ENCODE results near the gene ST6GAL1. TPM values are rescaled to one million over a fixed set of nuclear protein-coding genes. Genes with fewer than 3 reads are reported as not detected.

The ST6GAL1 gene
- total RNA-seq, 4 donors from 2014 or later = 74.8 to 189 (median 113) TPM

GRCh38 chr3:186983659-186984058 is 53.3 kb downstream of the ST6GAL1 start:
- Histone ChIP-seq H3K4me1 (peaks cover 26 to 42% of the 10 kb centered on the region in 2 donors), H3K27ac (peak overlapping the region in 2 of 3 donors; percentile 22 to 34), H3K36me3 (no peaks in the 10 kb centered on the region), H3K9me3 (no peaks in the 10 kb centered on the region), H3K27me3 (no peaks in the 10 kb centered on the region), H3K4me3 (replicated peaks in 1 of 3) (no peak overlapping the region)
- no peak for DNase-seq
- WGBS, 2 donors = 67 to 83% methylated on average over 4 of the region's 4 CpGs
- intact Hi-C loops (cut with DNase I) = no loop called here
- TF ChIP-seq POLR2A (IDR thresholded peaks at IDR 0.05) = no peak
- TF ChIP-seq CTCF (IDR thresholded peaks at IDR 0.05) = no peak

GRCh38 chr3:186984064-186984463 is 53.7 kb downstream of the ST6GAL1 start:
- no peaks in the 10 kb centered on the region for H3K36me3 ChIP-seq
- no peaks in the 10 kb centered on the region for H3K27me3 ChIP-seq
- intact Hi-C loops (cut with DNase I) = no loop called here
- TF ChIP-seq POLR2A (IDR thresholded peaks at IDR 0.05) (no peak), CTCF (IDR thresholded peaks at IDR 0.05) (no peak)
- peaks cover 29 to 46% of the 10 kb centered on the region in 2 donors for H3K4me1 ChIP-seq
- DNase-seq = no peak
- H3K9me3 ChIP-seq = no peaks in the 10 kb centered on the region
- no peak overlapping the region for H3K4me3 ChIP-seq (replicated peaks in 1 of 3)
- H3K27ac ChIP-seq = peak overlapping the region in 2 of 3 donors; percentile 22 to 34
- 95% methylated on average over 6 of the region's 6 CpGs for WGBS, 2 donors

GRCh38 chr3:186985661-186986364 is 55.5 kb downstream of the ST6GAL1 start:
- DNase-seq = no peak
- 79 to 85% methylated on average over 14 of the region's 14 CpGs for WGBS, 2 donors
- no peak for TF ChIP-seq CTCF (IDR thresholded peaks at IDR 0.05)
- no peak for TF ChIP-seq POLR2A (IDR thresholded peaks at IDR 0.05)
- no peaks in the 10 kb centered on the region for H3K9me3 ChIP-seq
- H3K27ac ChIP-seq = peak overlapping the region in 2 of 3 donors; percentile 16 to 24
- H3K4me1 ChIP-seq = peaks cover 41 to 63% of the 10 kb centered on the region in 2 donors
- intact Hi-C loops (cut with DNase I) = no loop called here
- no peaks in the 10 kb centered on the region for H3K27me3 ChIP-seq
- H3K36me3 ChIP-seq = no peaks in the 10 kb centered on the region
- no peak overlapping the region for H3K4me3 ChIP-seq (replicated peaks in 1 of 3)

GRCh38 chr3:186986406-186986805 is 56.1 kb downstream of the ST6GAL1 start:
- Histone ChIP-seq H3K27me3 (no peaks in the 10 kb centered on the region), H3K9me3 (no peaks in the 10 kb centered on the region), H3K4me1 (peaks cover 41 to 69% of the 10 kb centered on the region in 2 donors), H3K36me3 (no peaks in the 10 kb centered on the region), H3K27ac (peak overlapping the region in 1 of 3 donors; percentile 55), H3K4me3 (replicated peaks in 1 of 3) (no peak overlapping the region)
- intact Hi-C loops (cut with DNase I) = no loop called here
- no peak for DNase-seq
- 94 to 96% methylated on average over 8 of the region's 8 CpGs for WGBS, 2 donors
- TF ChIP-seq CTCF (IDR thresholded peaks at IDR 0.05) (no peak), POLR2A (IDR thresholded peaks at IDR 0.05) (no peak)

GRCh38 chr3:186986816-186987215 is 56.5 kb downstream of the ST6GAL1 start:
- Histone ChIP-seq H3K4me3 (replicated peaks in 1 of 3) (no peak overlapping the region), H3K27ac (peak overlapping the region in 2 of 3 donors; percentile 55 to 59), H3K27me3 (no peaks in the 10 kb centered on the region), H3K36me3 (no peaks in the 10 kb centered on the region), H3K9me3 (no peaks in the 10 kb centered on the region), H3K4me1 (peaks cover 41 to 73% of the 10 kb centered on the region in 2 donors)
- DNase-seq = no peak
- TF ChIP-seq CTCF (IDR thresholded peaks at IDR 0.05) = no peak
- TF ChIP-seq POLR2A (IDR thresholded peaks at IDR 0.05) = no peak
- WGBS, 2 donors = 81 to 90% methylated on average over 1 of the region's 1 CpG
- intact Hi-C loops (cut with DNase I) = no loop called here
